Body of pancreas (tissue), 4 donors: ENCODE data around the gene MIF4GD.

ENCODE experiments used
- CTCF ChIP-seq, 7 experiments: fragments of 450-650 bp in 4 of 7; fragments of 200-600 bp in 3 of 7; sonication (generic) in 3 of 7; IDR thresholded peaks; one replicate each; pipeline ENCODE4 v1.5.1; 2016 to 2019; ENCODE audit warnings: antibody characterized with exemption in 7 of 7
- POLR2A ChIP-seq, 3 donors: fragments of 450-650 bp; IDR thresholded peaks; one replicate each; pipeline ENCODE4 v1.6.1; 2016; ENCODE audit warnings: antibody characterized with exemption in 3 of 3, mild to moderate bottlenecking in 2 of 3

- TF ChIP-seq POLR2A (IDR thresholded peaks at IDR 0.05) (no peak), CTCF (IDR thresholded peaks at IDR 0.05) (no peak)
Measured at GRCh38 chr17:75252039-75252816, 18.8 kb downstream of the MIF4GD start.
